CD4-positive, alpha-beta T cell (primary cell): ENCODE measurements around the gene SAYSD1. TPM values are rescaled to one million over a fixed set of nuclear protein-coding genes. Genes with fewer than 3 reads are reported as not detected.
"Not testable (repeated sequence)": the region's sequence is repeated elsewhere in the genome, so short reads cannot be mapped to it uniquely, and the experiment has no call there.

ENCODE experiments used
- ATAC-seq: fragments of 200-7000 bp; cut with Tn5 transposase; one replicate; pipeline ENCODE4 v1.10.0; 2022; ENCODE audit warnings: mild to moderate bottlenecking; ENCODE audit not compliant: poor library complexity
- CTCF ChIA-PET: fragments of 350-600 bp; sonication (Branson Sonifier 250); formaldehyde crosslinking; loops from one replicate; lab custom pipeline; 2021; ENCODE audit warnings: antibody characterized with exemption, inconsistent platforms; lab: Charles Lee
- POLR2A ChIA-PET: fragments of 350-600 bp; sonication (Branson Sonifier 250); formaldehyde crosslinking; loops from one replicate; lab custom pipeline; 2021; ENCODE audit warnings: antibody characterized with exemption, inconsistent platforms; lab: Charles Lee
- DNase-seq, 14 experiments: peaks; one replicate each; pipeline ENCODE4 v3.0.0-alpha.2; 2013 to 2020; ENCODE audit warnings: mixed read lengths in 2 of 14
- H3K27ac ChIP-seq, 2 donors: one replicate each; pipeline versions ENCODE4 v1.5.1 to v1.7.0; 2013; ENCODE audit warnings: low read length in 2 of 2, low read depth in 1 of 2, mild to moderate bottlenecking in 1 of 2
- H3K27me3 ChIP-seq, 2 experiments: 1 replicate in 1 of 2; 2 replicates in 1 of 2; pipeline versions ENCODE4 v1.6.1 to v1.7.0; 2013; ENCODE audit warnings: low read length in 2 of 2, control low read depth in 1 of 2, mild to moderate bottlenecking in 1 of 2, moderate library complexity in 1 of 2; ENCODE audit not compliant: insufficient read depth in 2 of 2, control insufficient read depth in 1 of 2
- H3K36me3 ChIP-seq: one replicate; pipeline ENCODE4 v1.6.1; 2013; ENCODE audit warnings: low read length, control low read depth; ENCODE audit not compliant: insufficient read depth
- H3K4me1 ChIP-seq: one replicate; pipeline ENCODE4 v1.6.1; 2013; ENCODE audit warnings: low read length, control low read depth; ENCODE audit not compliant: insufficient read depth
- H3K4me3 ChIP-seq: one replicate; pipeline ENCODE4 v1.5.1; 2013; ENCODE audit warnings: mild to moderate bottlenecking, low read length, moderate library complexity
- H3K9me3 ChIP-seq, 2 experiments: 1 replicate in 1 of 2; 2 replicates in 1 of 2; pipeline versions ENCODE4 v1.6.1 to v1.7.0; 2013; ENCODE audit warnings: low read length in 2 of 2, mild to moderate bottlenecking in 2 of 2, control low read depth in 1 of 2, moderate library complexity in 1 of 2; ENCODE audit not compliant: control insufficient read depth in 1 of 2, insufficient read depth in 1 of 2
- H3K27ac Mint-ChIP-seq: one replicate; pipeline ENCODE4 v1.8.0; 2020; ENCODE audit warnings: mixed read lengths
- H3K27me3 Mint-ChIP-seq: one replicate; pipeline ENCODE4 v1.8.0; 2021; ENCODE audit warnings: mixed read lengths
- H3K36me3 Mint-ChIP-seq: one replicate; pipeline ENCODE4 v1.8.0; 2021; ENCODE audit warnings: low read depth, mixed read lengths
- H3K4me1 Mint-ChIP-seq: one replicate; pipeline ENCODE4 v1.8.0; 2021; ENCODE audit warnings: low read depth, mixed read lengths
- H3K4me3 Mint-ChIP-seq: one replicate; pipeline ENCODE4 v1.8.0; 2020; ENCODE audit warnings: mild to moderate bottlenecking, mixed read lengths
- H3K9me3 Mint-ChIP-seq: one replicate; pipeline ENCODE4 v1.8.0; 2020; ENCODE audit warnings: mixed read lengths
- intact Hi-C, 2 experiments: fragments of 100-400 bp; cut with DNase I in 1 of 2; cut with micrococcal nuclease in 1 of 2; formaldehyde crosslinking; loops; one replicate each; pipeline versions ENCODE4 v1.15.1 to v1.9.0; 2023 to 2025; cut with DNase I, micrococcal nuclease
- total RNA-seq, 174 experiments: library from RNA in 2 of 174; stranded (reverse) in 2 of 174; gene quantifications; one replicate each; pipeline ENCODE4 v1.2.3 and lab custom pipeline; 2021 to 2026
- TF ChIP-seq, protein P1 (sequence below): fragments of 200-600 bp; IDR thresholded peaks from one replicate; pipeline ENCODE4 v1.8.0; 2022; ENCODE audit warnings: antibody characterized with exemption, mild to moderate bottlenecking

The SAYSD1 gene
- total RNA-seq, 2 experiments from 2014 or later, result 18.7 to 21.3 TPM

DNA sequence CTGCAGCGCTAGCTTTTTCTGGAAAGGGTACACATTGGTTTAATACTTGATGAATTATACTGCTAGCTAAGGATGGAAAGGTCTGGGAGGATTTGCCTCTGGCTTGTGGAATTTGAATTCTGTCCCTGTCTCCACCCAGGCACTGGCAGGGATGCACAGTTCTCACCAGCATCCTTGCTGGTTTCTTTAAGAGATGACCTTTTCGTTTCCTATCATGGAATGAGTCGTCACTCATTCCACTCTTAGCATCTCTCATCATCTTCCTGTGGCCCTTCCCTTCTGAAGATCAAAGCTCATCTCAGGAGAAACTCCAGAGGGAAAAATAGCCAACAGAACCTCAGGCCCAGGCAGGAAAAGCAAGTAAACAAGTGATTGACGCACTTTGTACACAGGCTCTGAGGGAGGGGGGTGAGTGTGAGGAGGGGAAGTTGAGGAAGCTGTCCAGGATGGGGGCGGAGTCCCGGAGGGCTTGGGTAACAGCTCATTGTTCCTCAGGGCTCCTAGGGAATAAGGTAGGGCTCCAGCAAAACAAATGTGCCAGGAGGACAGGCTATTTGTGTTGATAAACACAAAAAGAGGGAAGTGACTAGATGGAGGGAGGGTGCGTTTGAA lies 25.7 kb upstream of the SAYSD1 start:
- ATAC-seq (no peak), DNase-seq (no peak)
- intact Hi-C loops, result no loop called here
- peaks cover 34% of the 10 kb centered on the region for H3K27me3 Mint-ChIP-seq
- Histone ChIP-seq H3K4me1 (peaks cover 5% of the 10 kb centered on the region), H3K4me3 (no peak overlapping the region), H3K9me3 (peaks cover 8 to 17% of the 10 kb centered on the region in 2 experiments), H3K27ac (no peak overlapping the region), H3K27me3 (no peaks in the 10 kb centered on the region), H3K36me3 (no peaks in the 10 kb centered on the region)
- no peak overlapping the region for H3K27ac Mint-ChIP-seq
- H3K4me3 Mint-ChIP-seq, result no peak overlapping the region
- no peaks in the 10 kb centered on the region for H3K4me1 Mint-ChIP-seq
- CTCF ChIA-PET, result no interaction called here
- no peaks in the 10 kb centered on the region for H3K36me3 Mint-ChIP-seq
- TF ChIP-seq, protein P1, sequence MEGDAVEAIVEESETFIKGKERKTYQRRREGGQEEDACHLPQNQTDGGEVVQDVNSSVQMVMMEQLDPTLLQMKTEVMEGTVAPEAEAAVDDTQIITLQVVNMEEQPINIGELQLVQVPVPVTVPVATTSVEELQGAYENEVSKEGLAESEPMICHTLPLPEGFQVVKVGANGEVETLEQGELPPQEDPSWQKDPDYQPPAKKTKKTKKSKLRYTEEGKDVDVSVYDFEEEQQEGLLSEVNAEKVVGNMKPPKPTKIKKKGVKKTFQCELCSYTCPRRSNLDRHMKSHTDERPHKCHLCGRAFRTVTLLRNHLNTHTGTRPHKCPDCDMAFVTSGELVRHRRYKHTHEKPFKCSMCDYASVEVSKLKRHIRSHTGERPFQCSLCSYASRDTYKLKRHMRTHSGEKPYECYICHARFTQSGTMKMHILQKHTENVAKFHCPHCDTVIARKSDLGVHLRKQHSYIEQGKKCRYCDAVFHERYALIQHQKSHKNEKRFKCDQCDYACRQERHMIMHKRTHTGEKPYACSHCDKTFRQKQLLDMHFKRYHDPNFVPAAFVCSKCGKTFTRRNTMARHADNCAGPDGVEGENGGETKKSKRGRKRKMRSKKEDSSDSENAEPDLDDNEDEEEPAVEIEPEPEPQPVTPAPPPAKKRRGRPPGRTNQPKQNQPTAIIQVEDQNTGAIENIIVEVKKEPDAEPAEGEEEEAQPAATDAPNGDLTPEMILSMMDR, result no peak
- POLR2A ChIA-PET, result no interaction called here
- peaks cover 6% of the 10 kb centered on the region for H3K9me3 Mint-ChIP-seq

DNA sequence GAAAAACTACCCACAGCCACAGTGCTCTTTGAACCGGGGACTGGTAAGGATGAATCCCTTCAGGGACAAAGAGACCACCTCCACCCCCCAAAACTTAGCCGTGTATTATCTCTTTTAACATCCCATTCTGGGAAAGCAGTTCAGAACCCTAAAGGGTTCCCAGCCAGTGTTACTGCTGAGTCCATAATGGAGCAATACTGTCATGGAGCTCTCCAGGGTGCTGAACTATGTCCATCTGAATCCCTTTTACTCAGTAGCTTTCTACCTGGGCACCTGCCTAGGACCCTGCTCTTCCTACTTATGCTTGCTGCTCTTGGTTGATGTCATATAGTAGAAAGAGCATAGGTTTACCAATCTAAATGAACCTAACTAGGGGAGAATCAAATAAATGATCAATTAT lies 22.3 kb upstream of the SAYSD1 start:
- no peaks in the 10 kb centered on the region for H3K27me3 ChIP-seq
- intact Hi-C loops, result no loop called here
- no peaks in the 10 kb centered on the region for H3K4me1 Mint-ChIP-seq
- H3K36me3 Mint-ChIP-seq, result no peaks in the 10 kb centered on the region
- peak in 8 of 14 experiments; percentile 5 to 60 (median 18) for DNase-seq
- peaks cover 4 to 17% of the 10 kb centered on the region in 2 experiments for H3K9me3 ChIP-seq
- no peak overlapping the region for H3K27ac ChIP-seq
- H3K4me3 ChIP-seq, result no peak overlapping the region
- H3K4me1 ChIP-seq, result no peaks in the 10 kb centered on the region
- ChIA-PET POLR2A (no interaction called here), CTCF (no interaction called here)
- no peak for ATAC-seq
- H3K27ac Mint-ChIP-seq, result no peak overlapping the region
- peaks cover 6% of the 10 kb centered on the region for H3K9me3 Mint-ChIP-seq
- H3K27me3 Mint-ChIP-seq, result peaks cover 34% of the 10 kb centered on the region
- TF ChIP-seq, protein P1, result no peak
- H3K36me3 ChIP-seq, result no peaks in the 10 kb centered on the region
- H3K4me3 Mint-ChIP-seq, result no peak overlapping the region

DNA sequence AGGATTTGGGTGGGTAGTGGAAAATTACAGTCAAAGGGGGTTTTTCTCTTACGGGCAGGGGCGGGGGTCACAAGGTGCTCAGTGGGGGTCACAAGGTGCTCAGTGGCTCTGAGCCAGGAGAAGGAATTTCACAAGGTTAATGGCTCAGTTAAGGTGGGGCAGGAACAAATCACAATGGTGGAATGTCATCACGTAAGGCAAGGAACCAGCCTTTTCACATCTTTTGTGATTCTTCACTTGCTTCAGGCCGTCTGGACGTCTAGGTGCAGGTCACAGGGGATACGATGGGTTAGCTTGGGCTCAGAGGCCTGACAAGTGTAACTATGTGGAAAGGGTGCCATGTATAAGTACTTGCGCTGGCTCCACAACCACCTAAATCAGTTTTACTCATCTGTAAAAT lies 21.2 kb upstream of the SAYSD1 start:
- H3K4me3 ChIP-seq, H3K4me1 Mint-ChIP-seq, H3K27ac Mint-ChIP-seq, H3K27me3 ChIP-seq, CTCF ChIA-PET, H3K36me3 Mint-ChIP-seq, H3K4me1 ChIP-seq, intact Hi-C loops, DNase-seq, H3K9me3 Mint-ChIP-seq, H3K4me3 Mint-ChIP-seq, H3K27ac ChIP-seq, POLR2A ChIA-PET, H3K36me3 ChIP-seq, ATAC-seq: not testable (repeated sequence)
- peaks cover 31% of the 10 kb centered on the region for H3K27me3 Mint-ChIP-seq
- H3K9me3 ChIP-seq, result peaks cover 4 to 17% of the 10 kb centered on the region in 2 experiments

DNA sequence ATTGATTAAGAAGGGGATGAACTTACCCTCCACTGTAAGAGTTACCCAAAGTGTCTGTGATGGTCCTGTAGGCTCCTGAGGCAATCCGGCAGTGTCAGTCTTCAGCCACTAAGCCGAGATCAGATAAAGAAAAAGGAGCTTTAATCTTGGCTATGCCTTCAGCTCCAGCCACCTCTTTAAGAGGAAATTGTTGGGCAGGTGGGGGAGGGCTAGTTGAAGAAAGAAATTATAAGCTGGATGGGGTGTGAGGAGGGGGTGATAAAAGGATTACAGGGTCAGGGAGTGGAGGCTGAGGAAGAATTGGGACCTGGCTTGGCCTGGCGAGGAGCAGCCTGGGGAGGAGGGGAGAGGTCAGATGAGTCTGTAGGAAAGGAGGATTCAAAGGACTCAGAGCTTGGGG lies 19.8 kb upstream of the SAYSD1 start:
- H3K4me3 Mint-ChIP-seq, H3K4me1 ChIP-seq, H3K4me3 ChIP-seq, H3K36me3 ChIP-seq, intact Hi-C loops, H3K9me3 Mint-ChIP-seq, H3K27ac ChIP-seq, H3K4me1 Mint-ChIP-seq, DNase-seq, POLR2A ChIA-PET, H3K27ac Mint-ChIP-seq, CTCF ChIA-PET, H3K36me3 Mint-ChIP-seq, H3K27me3 ChIP-seq, ATAC-seq: not testable (repeated sequence)
- peaks cover 4 to 17% of the 10 kb centered on the region in 2 experiments for H3K9me3 ChIP-seq
- peaks cover 18% of the 10 kb centered on the region for H3K27me3 Mint-ChIP-seq
